Fibroblast of lung (primary cell): ENCODE measurements around the gene PAQR7. TPM values are rescaled to one million over a fixed set of nuclear protein-coding genes. Genes with fewer than 3 reads are reported as not detected.

Source experiments
- DNase-seq, 2 donors: peaks; one replicate each; pipeline versions ENCODE4 v3.0.0 to v3.0.0-alpha.2; 2010; ENCODE audit warnings: low read depth in 2 of 2
- H2AFZ ChIP-seq: 2 replicates; pipeline ENCODE4 v1.5.1; 2012; ENCODE audit warnings: low read length, control low read depth, inconsistent platforms
- H3K27ac ChIP-seq: 2 replicates; pipeline ENCODE4 v1.5.1; 2011; ENCODE audit warnings: low read length, control low read depth; ENCODE audit not compliant: insufficient read depth
- H3K27me3 ChIP-seq: 2 replicates; pipeline ENCODE4 v1.5.1; 2011; ENCODE audit warnings: mild to moderate bottlenecking, low read length; ENCODE audit not compliant: control insufficient read depth, insufficient read depth
- H3K36me3 ChIP-seq: 2 replicates; pipeline ENCODE4 v1.5.1; 2011; ENCODE audit warnings: low read length; ENCODE audit not compliant: control insufficient read depth, insufficient read depth
- H3K4me1 ChIP-seq: 2 replicates; pipeline ENCODE4 v1.5.1; 2011; ENCODE audit warnings: low read length; ENCODE audit not compliant: control insufficient read depth, insufficient read depth; ENCODE audit errors: extremely low read depth
- H3K4me2 ChIP-seq: 2 replicates; pipeline ENCODE4 v1.5.1; 2011; ENCODE audit warnings: low read length, control low read depth; ENCODE audit not compliant: insufficient read depth; ENCODE audit errors: extremely low read depth
- H3K4me3 ChIP-seq, 4 experiments: fragments of 200-600 bp in 1 of 4; sonication (generic) in 1 of 4; replicated peaks in 1 of 4; 2 replicates each; pipeline ENCODE4 v1.5.1; 2011 to 2016; ENCODE audit warnings: low read length in 4 of 4, low read depth in 3 of 4, mild to moderate bottlenecking in 3 of 4, control low read depth in 2 of 4, inconsistent platforms in 1 of 4, mixed read lengths in 1 of 4; ENCODE audit not compliant: insufficient read depth in 1 of 4; ENCODE audit errors: control extremely low read depth in 1 of 4
- H3K79me2 ChIP-seq: 2 replicates; pipeline ENCODE4 v1.5.1; 2012; ENCODE audit warnings: mild to moderate bottlenecking, low read length, inconsistent platforms; ENCODE audit not compliant: control insufficient read depth, insufficient read depth
- H3K9ac ChIP-seq: 2 replicates; pipeline ENCODE4 v1.5.1; 2011; ENCODE audit warnings: mild to moderate bottlenecking, low read length, control low read depth; ENCODE audit not compliant: insufficient read depth
- H3K9me3 ChIP-seq: 2 replicates; pipeline ENCODE4 v1.5.1; 2012; ENCODE audit warnings: low read depth, low read length; ENCODE audit not compliant: control insufficient read depth, insufficient read depth
- H4K20me1 ChIP-seq: 2 replicates; pipeline ENCODE4 v1.5.1; 2011; ENCODE audit warnings: low read length; ENCODE audit not compliant: control insufficient read depth, insufficient read depth; ENCODE audit errors: extremely low read depth
- CTCF ChIP-seq, 2 donors: IDR thresholded peaks in 1 of 2; conservative IDR thresholded peaks in 1 of 2; 1 replicate in 1 of 2; 2 replicates in 1 of 2; pipeline ENCODE4 v1.5.1; 2011 to 2012; ENCODE audit warnings: low read length in 2 of 2, control low read depth in 1 of 2, inconsistent platforms in 1 of 2, low read depth in 1 of 2, mild to moderate bottlenecking in 1 of 2
- EZH2 ChIP-seq: IDR thresholded peaks from 2 replicates; pipeline ENCODE4 v1.5.1; 2012; ENCODE audit warnings: low read length, control low read depth, mild to moderate bottlenecking; ENCODE audit errors: missing control alignments
- polyA plus RNA-seq, 2 donors: library from polyadenylated mRNA; depleted of rRNA in 1 of 2; stranded (reverse) in 1 of 2; unstranded in 1 of 2; fragments of >200 nt; gene quantifications; 2 replicates each; pipeline ENCODE4 v1.2.1, GENCODE V29; 2011 to 2012; ENCODE audit warnings: missing spikeins in 1 of 2
- total RNA-seq: library from RNA; depleted of rRNA; stranded (reverse); fragments of >200 nt; gene quantifications from 2 replicates; pipeline ENCODE4 v1.2.1, GENCODE V29; 2014

The PAQR7 gene
- total and polyA plus RNA-seq, 2 donors (not counting 1 experiment from before 2014, with no cell fraction given): 12.8 to 15.9 TPM

GRCh38 chr1:25890239-25891034 lies 14.9 kb upstream of the PAQR7 start:
- no peak overlapping the region for H3K4me2 ChIP-seq

GRCh38 chr1:25889470-25889869 lies 14.0 kb upstream of the PAQR7 start:
- Histone ChIP-seq H3K27ac (no peak overlapping the region), H3K4me2 (no peak overlapping the region), H4K20me1 (no peaks in the 10 kb centered on the region), H2AFZ (no peak overlapping the region), H3K36me3 (no peaks in the 10 kb centered on the region), H3K4me1 (peaks cover 18% of the 10 kb centered on the region), H3K4me3 (no peak overlapping the region), H3K9ac (no peak overlapping the region), H3K79me2 (no peaks in the 10 kb centered on the region), H3K9me3 (no peaks in the 10 kb centered on the region), H3K27me3 (no peaks in the 10 kb centered on the region)
- DNase-seq: peak in 1 of 2 donors; percentile 46
- TF ChIP-seq EZH2 (no peak), CTCF (conservative IDR thresholded peaks at IDR 0.05 in 1 of 2, IDR thresholded peaks at IDR 0.05 in 1 of 2; ENCODE audit: low read depth in 1 of 2, low read length in 2 of 2) (peak; percentile 17 to 34)

More at GRCh38 chr1:25890239-25891034, 14.9 kb upstream of the PAQR7 start:
- peak; percentile 59 to 89 for DNase-seq
- H3K79me2 ChIP-seq: no peaks in the 10 kb centered on the region
- H3K4me3 ChIP-seq: no peak overlapping the region
- H4K20me1 ChIP-seq: no peaks in the 10 kb centered on the region
- H3K27ac ChIP-seq: no peak overlapping the region
- TF ChIP-seq CTCF (conservative IDR thresholded peaks at IDR 0.05 in 1 of 2, IDR thresholded peaks at IDR 0.05 in 1 of 2; ENCODE audit: low read depth in 1 of 2, low read length in 2 of 2) (no peak), EZH2 (no peak)
- no peaks in the 10 kb centered on the region for H3K9me3 ChIP-seq
- H2AFZ ChIP-seq: no peak overlapping the region
- H3K9ac ChIP-seq: no peak overlapping the region
- H3K4me1 ChIP-seq: peaks cover 18% of the 10 kb centered on the region
- H3K36me3 ChIP-seq: no peaks in the 10 kb centered on the region
- no peaks in the 10 kb centered on the region for H3K27me3 ChIP-seq

GRCh38 chr1:25888426-25888987 lies 13.0 kb upstream of the PAQR7 start:
- Histone ChIP-seq H4K20me1 (no peaks in the 10 kb centered on the region), H3K27ac (no peak overlapping the region), H3K79me2 (no peaks in the 10 kb centered on the region), H3K36me3 (no peaks in the 10 kb centered on the region), H3K27me3 (no peaks in the 10 kb centered on the region), H2AFZ (no peak overlapping the region), H3K9me3 (no peaks in the 10 kb centered on the region), H3K4me1 (peaks cover 18% of the 10 kb centered on the region), H3K4me2 (no peak overlapping the region), H3K9ac (no peak overlapping the region), H3K4me3 (no peak overlapping the region)
- DNase-seq: peak in 1 of 2 donors; percentile 20
- no peak for TF ChIP-seq CTCF (conservative IDR thresholded peaks at IDR 0.05 in 1 of 2, IDR thresholded peaks at IDR 0.05 in 1 of 2; ENCODE audit: low read depth in 1 of 2, low read length in 2 of 2)
- TF ChIP-seq EZH2: no peak
